GM10248 (cell line): Measurements from ENCODE around the gene SPTAN1.
"Not testable (repeated sequence)": the region's sequence is repeated elsewhere in the genome, so short reads cannot be mapped to it uniquely, and the experiment has no call there.

Experiments used
- CTCF ChIA-PET: fragments of 300-600 bp; sonication (Branson Sonifier 250); formaldehyde crosslinking; extraction: SDS; loops from one replicate; lab custom pipeline; 2021; ENCODE audit warnings: antibody characterized with exemption; lab: Yijun Ruan, JAX
- POLR2A ChIA-PET: fragments of 350-650 bp; sonication (Branson Sonifier 250); formaldehyde crosslinking; extraction: SDS; loops from one replicate; lab custom pipeline; 2020; ENCODE audit warnings: antibody characterized with exemption; lab: Yijun Ruan, JAX
- DNase-seq: peaks from one replicate; pipeline ENCODE4 v3.0.0; 2012; ENCODE audit errors: extremely low spot score
- CTCF ChIP-seq: IDR thresholded peaks from 2 replicates; pipeline ENCODE4 v1.5.1; 2012; ENCODE audit warnings: mild to moderate bottlenecking, low read depth; ENCODE audit errors: extremely low read depth, missing control alignments, control extremely low read depth

SPTAN1 gene

GRCh38 chr9:128579194-128579593 is 26.8 kb downstream of the SPTAN1 start:
- ChIA-PET POLR2A (interaction anchor here (2.6 kb wide), 1 partner anchor 27 kb away, joined by 9 read pairs; the partner anchor contains the start of gene SPTAN1), CTCF (interaction anchor here (0.7 to 2.8 kb wide), 3 partner anchors 10 to 30 kb away, joined by 3 to 10 read pairs (median 5); no protein-coding TSS in a partner anchor)
- no peak for DNase-seq
- TF ChIP-seq CTCF = no peak

GRCh38 chr9:128580731-128581130 is 28.3 kb downstream of the SPTAN1 start:
- no peak for DNase-seq
- TF ChIP-seq CTCF = no peak
- POLR2A ChIA-PET = no interaction called here
- CTCF ChIA-PET = interaction anchor here (1.3 kb wide), 1 partner anchor 14 kb away, joined by 3 read pairs; no protein-coding TSS in a partner anchor

GRCh38 chr9:128585155-128585554 is 32.8 kb downstream of the SPTAN1 start:
- CTCF ChIA-PET, DNase-seq, POLR2A ChIA-PET: not testable (repeated sequence)

GRCh38 chr9:128586934-128587333 is 34.5 kb downstream of the SPTAN1 start:
- CTCF ChIA-PET = interaction anchor here (1.1 to 1.2 kb wide), 2 partner anchors 11 to 24 kb away, joined by 3 to 4 read pairs; no protein-coding TSS in a partner anchor
- POLR2A ChIA-PET, DNase-seq: not testable (repeated sequence)

GRCh38 chr9:128587453-128587852 is 35.1 kb downstream of the SPTAN1 start:
- no peak for DNase-seq
- TF ChIP-seq CTCF = no peak
- POLR2A ChIA-PET = no interaction called here
- CTCF ChIA-PET = interaction anchor here (1.2 kb wide), 1 partner anchor 24 kb away, joined by 3 read pairs; no protein-coding TSS in a partner anchor

GRCh38 chr9:128588581-128589233 is 36.3 kb downstream of the SPTAN1 start:
- DNase-seq = no peak
- no peak for TF ChIP-seq CTCF
- POLR2A ChIA-PET = interaction anchor here (0.6 kb wide), 3 partner anchors 71 to 91 kb away, joined by 4 to 6 read pairs (median 5); no protein-coding TSS in a partner anchor
- CTCF ChIA-PET = no interaction called here

GRCh38 chr9:128593039-128593438 is 40.7 kb downstream of the SPTAN1 start:
- DNase-seq = no peak
- ChIA-PET POLR2A (no interaction called here), CTCF (no interaction called here)
- TF ChIP-seq CTCF = no peak
